Measurements from ENCODE around the gene ATE1.
"Not testable (repeated sequence)": the region's sequence is repeated elsewhere in the genome, so short reads cannot be mapped to it uniquely, and the experiment has no call there.

The ATE1 gene

GRCh38 chr10:121764233-121764942 lies 163.4 kb downstream of the ATE1 start:
- H3K27ac ChIP-seq, result peak overlapping the region in 11 of 21 experiments; percentile 3 to 74 (median 55)
- H3K4me3 ChIP-seq, result no peak overlapping the region

GRCh38 chr10:121757241-121757640 lies 170.6 kb downstream of the ATE1 start:
- not testable (repeated sequence) for H3K27ac ChIP-seq, H3K4me3 ChIP-seq

- not testable (repeated sequence) for H3K27ac ChIP-seq, H3K4me3 ChIP-seq
Observed at GRCh38 chr10:121755496-121755895, 172.3 kb downstream of the ATE1 start.

DNA sequence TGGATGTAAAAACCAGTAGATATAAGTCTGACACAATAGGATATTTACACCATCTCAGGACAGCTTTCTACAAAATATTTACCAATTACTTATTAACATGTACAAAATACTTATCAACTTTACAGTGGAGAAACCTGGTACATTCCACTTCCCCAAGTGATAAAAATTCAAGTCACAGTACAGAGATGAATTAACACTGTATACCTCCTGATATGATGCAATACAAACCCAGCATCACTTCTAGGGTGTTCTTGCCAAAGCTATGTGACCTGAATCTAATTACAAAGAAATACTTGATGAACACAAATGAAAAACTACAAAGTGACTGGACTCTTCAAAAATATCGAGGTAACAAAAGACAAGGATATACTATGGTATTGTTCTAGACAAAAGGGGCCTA lies 173.2 kb downstream of the ATE1 start:
- peak overlapping the region in 2 of 21 experiments; percentile 15 to 82 for H3K27ac ChIP-seq
- no peak overlapping the region for H3K4me3 ChIP-seq

- Histone ChIP-seq H3K27ac (peak overlapping the region in 10 of 21 experiments; percentile 5 to 82 (median 41)), H3K4me3 (no peak overlapping the region)
Observed at GRCh38 chr10:121753726-121754476, 173.9 kb downstream of the ATE1 start.

GRCh38 chr10:121751191-121751760 lies 176.6 kb downstream of the ATE1 start:
- no peak overlapping the region for H3K27ac ChIP-seq
- no peak overlapping the region for H3K4me3 ChIP-seq

- no peak overlapping the region for H3K4me3 ChIP-seq
- H3K27ac ChIP-seq, result no peak overlapping the region
Observed at GRCh38 chr10:121747163-121747775, 180.6 kb downstream of the ATE1 start.

DNA sequence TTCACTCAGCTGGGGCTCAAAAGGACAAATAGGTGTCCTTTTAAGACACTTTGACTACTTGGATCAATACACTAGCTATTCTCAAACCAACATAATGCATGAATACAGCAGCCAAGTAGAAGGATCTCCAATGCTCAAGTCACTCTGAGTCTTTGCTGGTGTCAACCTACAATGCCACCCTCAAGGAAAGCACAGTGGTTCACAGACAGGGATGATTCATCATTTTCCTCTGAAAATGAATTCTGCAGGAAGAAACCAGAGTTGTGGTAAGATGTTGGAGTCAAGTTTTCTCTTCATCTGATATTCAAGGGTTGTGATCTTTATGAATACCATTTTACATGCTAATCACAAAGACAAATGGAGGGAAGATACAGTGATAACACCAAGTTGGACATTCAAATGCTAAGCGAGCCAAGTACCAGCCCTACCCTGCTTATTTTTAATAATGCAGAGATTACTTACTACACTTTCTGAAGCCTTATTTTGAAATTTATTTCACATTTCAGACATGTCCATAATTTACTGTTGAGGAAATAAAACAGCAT lies 186.5 kb downstream of the ATE1 start:
- Histone ChIP-seq H3K27ac (no peak overlapping the region), H3K4me3 (no peak overlapping the region)

DNA sequence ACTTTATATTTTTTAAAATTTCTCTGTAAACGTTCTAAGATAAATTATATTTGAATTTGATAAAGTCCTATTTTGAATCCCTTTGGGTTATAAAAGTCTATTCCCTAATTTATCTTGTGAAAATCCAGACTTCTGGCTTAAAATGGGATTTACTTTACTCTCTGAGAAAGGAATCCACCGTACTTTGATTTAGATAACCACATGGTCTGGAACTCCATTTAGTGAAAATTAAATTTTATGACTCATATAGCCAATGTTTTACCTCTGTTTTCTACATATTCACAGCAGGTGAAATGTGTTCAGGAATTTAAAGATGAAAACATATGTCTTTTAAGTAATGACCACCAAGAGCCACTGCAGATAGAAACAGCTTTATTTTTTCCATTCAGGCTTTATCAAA lies 187.8 kb downstream of the ATE1 start:
- no peak overlapping the region for H3K4me3 ChIP-seq
- no peak overlapping the region for H3K27ac ChIP-seq

GRCh38 chr10:121739114-121739513 lies 188.7 kb downstream of the ATE1 start:
- no peak overlapping the region for H3K4me3 ChIP-seq
- H3K27ac ChIP-seq, result no peak overlapping the region

DNA sequence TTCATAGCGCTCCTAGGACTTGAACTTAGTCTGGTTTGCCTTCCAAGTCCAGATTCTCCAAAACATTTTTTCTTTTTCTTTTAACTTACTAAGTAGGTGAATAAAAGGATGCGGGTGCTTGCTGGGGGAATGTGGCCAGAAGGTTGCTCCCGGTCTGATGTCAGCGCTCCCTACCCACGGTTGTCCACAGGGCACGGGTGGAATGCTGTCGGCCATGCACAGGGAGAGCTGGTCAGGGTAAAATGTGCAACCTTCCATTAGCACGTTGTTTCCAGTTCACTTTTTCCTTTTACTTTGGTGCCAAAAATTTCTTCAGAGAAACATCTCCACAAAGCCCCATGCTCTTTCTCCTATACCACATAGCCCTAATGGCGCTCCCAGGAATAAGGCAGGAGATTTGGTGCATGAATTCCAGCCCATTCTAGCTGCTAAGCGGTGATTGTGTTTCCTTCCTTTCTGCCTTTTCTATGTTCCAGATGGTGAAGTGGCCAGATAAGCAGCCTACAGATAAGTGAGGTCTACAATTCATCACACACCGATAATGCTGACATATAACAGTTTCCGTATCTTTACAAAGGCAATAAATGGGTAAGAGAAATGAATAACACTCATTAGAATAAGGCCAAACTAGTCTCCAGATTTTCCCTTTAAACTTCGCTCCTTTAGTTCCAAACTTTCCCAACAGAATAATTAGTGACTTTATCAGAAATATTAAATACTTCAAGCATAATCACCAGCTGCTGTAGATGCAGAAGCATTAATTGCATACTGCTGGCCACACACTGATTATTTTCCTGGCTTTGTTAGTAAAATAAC lies 191.3 kb downstream of the ATE1 start:
- Histone ChIP-seq H3K27ac (no peak overlapping the region), H3K4me3 (no peak overlapping the region)

GRCh38 chr10:121735263-121735662 lies 192.6 kb downstream of the ATE1 start:
- no peak overlapping the region for H3K4me3 ChIP-seq
- H3K27ac ChIP-seq, result no peak overlapping the region

- Histone ChIP-seq H3K4me3 (no peak overlapping the region), H3K27ac (no peak overlapping the region)
Observed at GRCh38 chr10:121734589-121735045, 193.2 kb downstream of the ATE1 start.

DNA sequence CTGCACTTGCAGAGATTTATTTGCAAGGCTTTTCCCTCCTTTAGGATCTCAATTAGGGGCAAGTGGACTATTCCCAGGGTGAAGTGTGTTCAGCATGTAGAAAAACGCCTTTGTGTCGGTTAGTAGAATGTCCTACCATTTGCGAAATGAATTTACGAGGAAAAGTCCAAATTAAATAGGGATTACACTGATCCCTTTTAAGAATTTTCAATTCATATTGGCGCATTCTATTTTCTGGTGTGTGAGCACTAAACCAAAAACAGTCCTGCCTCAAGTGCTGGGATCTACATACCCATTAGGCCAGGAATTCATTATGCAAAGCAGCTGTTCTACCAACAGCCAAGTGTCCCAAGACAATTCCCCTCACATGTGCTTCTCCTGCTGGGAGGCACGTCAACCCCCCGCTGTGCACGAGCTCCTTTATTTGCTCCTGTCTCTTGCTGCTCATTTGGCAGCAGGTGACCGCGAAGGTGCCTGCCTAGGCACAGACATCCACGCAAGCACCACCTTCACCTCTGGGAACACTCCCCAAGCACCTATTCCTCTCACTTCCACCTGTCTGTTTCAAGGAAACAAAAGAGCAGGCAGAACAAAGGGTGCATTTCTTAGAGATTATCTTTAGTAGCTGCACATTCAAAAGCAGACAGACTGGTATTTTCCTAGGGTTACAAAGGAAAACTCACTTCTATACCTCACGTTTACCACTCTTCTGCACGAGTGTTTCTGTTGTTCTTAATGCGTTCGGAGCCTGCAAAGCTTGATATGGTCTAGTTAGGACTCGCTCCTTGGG lies 195.0 kb downstream of the ATE1 start:
- Histone ChIP-seq H3K4me3 (no peak overlapping the region), H3K27ac (peak overlapping the region in 1 of 21 experiments; percentile 48)

DNA sequence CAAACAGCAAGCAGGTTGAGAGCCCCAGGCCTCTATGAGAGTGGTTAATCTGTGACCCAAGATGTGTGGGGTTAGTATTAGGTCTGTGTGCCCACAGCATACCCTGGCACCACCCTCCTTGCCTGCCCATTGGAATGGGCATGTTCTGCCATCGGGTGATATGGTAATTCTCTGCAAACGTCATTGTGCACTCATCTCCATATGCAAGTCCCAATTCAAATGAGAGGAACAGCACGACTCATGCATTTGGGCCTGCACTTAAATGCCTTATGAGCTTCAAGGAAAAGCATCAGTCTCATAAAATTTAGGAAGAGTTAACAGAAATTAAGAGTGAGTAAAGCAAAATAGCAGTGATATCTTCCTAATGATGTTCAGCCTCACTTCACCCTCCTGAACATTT lies 195.7 kb downstream of the ATE1 start:
- peak overlapping the region in 1 of 21 experiments; percentile 48 for H3K27ac ChIP-seq
- H3K4me3 ChIP-seq, result no peak overlapping the region

- Histone ChIP-seq H3K27ac (no peak overlapping the region), H3K4me3 (no peak overlapping the region)
Observed at GRCh38 chr10:121724282-121724681, 203.5 kb downstream of the ATE1 start.

DNA sequence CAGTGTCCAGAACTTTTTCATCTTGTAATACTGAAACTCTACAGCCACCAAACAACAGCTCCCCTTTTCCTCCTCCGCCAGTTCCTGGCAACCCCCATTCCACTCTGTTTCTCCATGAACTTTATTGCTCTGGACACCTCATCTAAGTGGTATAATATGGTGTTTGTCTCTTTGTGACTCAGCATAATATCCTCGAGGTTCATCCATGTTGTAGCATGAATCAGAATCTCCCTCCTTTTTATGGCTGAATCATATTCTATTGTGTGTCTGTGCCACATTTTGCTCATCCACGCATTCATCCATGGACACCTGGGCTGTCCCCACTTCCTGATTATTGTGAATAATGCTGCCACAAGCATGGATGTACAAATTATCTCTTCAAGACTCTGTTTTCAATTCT lies 205.2 kb downstream of the ATE1 start:
- no peak overlapping the region for H3K27ac ChIP-seq

GRCh38 chr10:121721257-121721656 lies 206.6 kb downstream of the ATE1 start:
- no peak overlapping the region for H3K27ac ChIP-seq
- no peak overlapping the region for H3K4me3 ChIP-seq

More for the DNA sequence above, 205.2 kb downstream of the ATE1 start:
- H3K4me3 ChIP-seq, result no peak overlapping the region

Data from skin epidermis (tissue), 12 donors.